K562 (cell line): ENCODE data around the gene GPX7.

ENCODE experiments used
- ATF7 ChIP-seq: fragments of 450-650 bp; IDR thresholded peaks from 2 replicates; pipeline ENCODE4 v1.7.1; 2014; ENCODE audit warnings: mild to moderate bottlenecking, moderate library complexity
- CTCF ChIP-seq, 3 experiments: IDR thresholded peaks in 2 of 3; conservative IDR thresholded peaks in 1 of 3; 2 replicates each; pipeline ENCODE4 v1.5.1; 2011 to 2012; ENCODE audit warnings: low read length in 3 of 3, mild to moderate bottlenecking in 3 of 3, control low read depth in 2 of 3, improper control_type of control experiment in 1 of 3, inconsistent platforms in 1 of 3, low read depth in 1 of 3, mixed read lengths in 1 of 3, moderate library complexity in 1 of 3; ENCODE audit not compliant: insufficient read depth in 2 of 3
- EZH2 ChIP-seq: IDR thresholded peaks from 2 replicates; pipeline ENCODE4 v1.6.1; 2012; ENCODE audit warnings: low read depth, mild to moderate bottlenecking, inconsistent platforms, low read length, borderline replicate concordance
- MLLT1 ChIP-seq, 2 experiments: fragments of 450-650 bp; IDR thresholded peaks; 2 replicates each; pipeline ENCODE4 v1.6.1; 2016
- NFRKB ChIP-seq: fragments of 450-650 bp; IDR thresholded peaks from 2 replicates; pipeline ENCODE4 v1.6.1; 2016; ENCODE audit warnings: low read depth
- PCBP1 ChIP-seq: fragments of 200-400 bp; formaldehyde crosslinking; IDR thresholded peaks from 2 replicates; pipeline ENCODE4 v1.6.1; 2018; ENCODE audit warnings: mild to moderate bottlenecking, low read depth, low read length; ENCODE audit not compliant: poor library complexity, severe bottlenecking
- SRSF1 ChIP-seq: fragments of 200-400 bp; formaldehyde crosslinking; IDR thresholded peaks from 2 replicates; pipeline ENCODE4 v1.6.1; 2017; ENCODE audit warnings: mild to moderate bottlenecking, low read depth, low read length, moderate library complexity
- XRCC5 ChIP-seq: fragments of 200-400 bp; formaldehyde crosslinking; IDR thresholded peaks from 2 replicates; pipeline ENCODE4 v1.6.1; 2017; ENCODE audit warnings: low read depth, mild to moderate bottlenecking, low read length
- TF ChIP-seq, protein P1 (sequence below), 2 experiments: fragments of 450-650 bp; IDR thresholded peaks; 2 replicates each; pipeline ENCODE4 v1.6.1; 2016; ENCODE audit warnings: mild to moderate bottlenecking in 2 of 2, borderline replicate concordance in 1 of 2, low read depth in 1 of 2, moderate library complexity in 1 of 2

- TF ChIP-seq SRSF1 (no peak), CTCF (IDR thresholded peaks at IDR 0.05 in 2 of 3, conservative IDR thresholded peaks at IDR 0.05 in 1 of 3; ENCODE audit: insufficient read depth in 2 of 3, low read depth in 1 of 3, low read length in 3 of 3) (no peak), ATF7 (no peak), EZH2 (no peak), MLLT1 (IDR thresholded peaks at IDR 0.05) (no peak), PCBP1 (no peak), XRCC5 (no peak), NFRKB (no peak)
- TF ChIP-seq, protein P1, sequence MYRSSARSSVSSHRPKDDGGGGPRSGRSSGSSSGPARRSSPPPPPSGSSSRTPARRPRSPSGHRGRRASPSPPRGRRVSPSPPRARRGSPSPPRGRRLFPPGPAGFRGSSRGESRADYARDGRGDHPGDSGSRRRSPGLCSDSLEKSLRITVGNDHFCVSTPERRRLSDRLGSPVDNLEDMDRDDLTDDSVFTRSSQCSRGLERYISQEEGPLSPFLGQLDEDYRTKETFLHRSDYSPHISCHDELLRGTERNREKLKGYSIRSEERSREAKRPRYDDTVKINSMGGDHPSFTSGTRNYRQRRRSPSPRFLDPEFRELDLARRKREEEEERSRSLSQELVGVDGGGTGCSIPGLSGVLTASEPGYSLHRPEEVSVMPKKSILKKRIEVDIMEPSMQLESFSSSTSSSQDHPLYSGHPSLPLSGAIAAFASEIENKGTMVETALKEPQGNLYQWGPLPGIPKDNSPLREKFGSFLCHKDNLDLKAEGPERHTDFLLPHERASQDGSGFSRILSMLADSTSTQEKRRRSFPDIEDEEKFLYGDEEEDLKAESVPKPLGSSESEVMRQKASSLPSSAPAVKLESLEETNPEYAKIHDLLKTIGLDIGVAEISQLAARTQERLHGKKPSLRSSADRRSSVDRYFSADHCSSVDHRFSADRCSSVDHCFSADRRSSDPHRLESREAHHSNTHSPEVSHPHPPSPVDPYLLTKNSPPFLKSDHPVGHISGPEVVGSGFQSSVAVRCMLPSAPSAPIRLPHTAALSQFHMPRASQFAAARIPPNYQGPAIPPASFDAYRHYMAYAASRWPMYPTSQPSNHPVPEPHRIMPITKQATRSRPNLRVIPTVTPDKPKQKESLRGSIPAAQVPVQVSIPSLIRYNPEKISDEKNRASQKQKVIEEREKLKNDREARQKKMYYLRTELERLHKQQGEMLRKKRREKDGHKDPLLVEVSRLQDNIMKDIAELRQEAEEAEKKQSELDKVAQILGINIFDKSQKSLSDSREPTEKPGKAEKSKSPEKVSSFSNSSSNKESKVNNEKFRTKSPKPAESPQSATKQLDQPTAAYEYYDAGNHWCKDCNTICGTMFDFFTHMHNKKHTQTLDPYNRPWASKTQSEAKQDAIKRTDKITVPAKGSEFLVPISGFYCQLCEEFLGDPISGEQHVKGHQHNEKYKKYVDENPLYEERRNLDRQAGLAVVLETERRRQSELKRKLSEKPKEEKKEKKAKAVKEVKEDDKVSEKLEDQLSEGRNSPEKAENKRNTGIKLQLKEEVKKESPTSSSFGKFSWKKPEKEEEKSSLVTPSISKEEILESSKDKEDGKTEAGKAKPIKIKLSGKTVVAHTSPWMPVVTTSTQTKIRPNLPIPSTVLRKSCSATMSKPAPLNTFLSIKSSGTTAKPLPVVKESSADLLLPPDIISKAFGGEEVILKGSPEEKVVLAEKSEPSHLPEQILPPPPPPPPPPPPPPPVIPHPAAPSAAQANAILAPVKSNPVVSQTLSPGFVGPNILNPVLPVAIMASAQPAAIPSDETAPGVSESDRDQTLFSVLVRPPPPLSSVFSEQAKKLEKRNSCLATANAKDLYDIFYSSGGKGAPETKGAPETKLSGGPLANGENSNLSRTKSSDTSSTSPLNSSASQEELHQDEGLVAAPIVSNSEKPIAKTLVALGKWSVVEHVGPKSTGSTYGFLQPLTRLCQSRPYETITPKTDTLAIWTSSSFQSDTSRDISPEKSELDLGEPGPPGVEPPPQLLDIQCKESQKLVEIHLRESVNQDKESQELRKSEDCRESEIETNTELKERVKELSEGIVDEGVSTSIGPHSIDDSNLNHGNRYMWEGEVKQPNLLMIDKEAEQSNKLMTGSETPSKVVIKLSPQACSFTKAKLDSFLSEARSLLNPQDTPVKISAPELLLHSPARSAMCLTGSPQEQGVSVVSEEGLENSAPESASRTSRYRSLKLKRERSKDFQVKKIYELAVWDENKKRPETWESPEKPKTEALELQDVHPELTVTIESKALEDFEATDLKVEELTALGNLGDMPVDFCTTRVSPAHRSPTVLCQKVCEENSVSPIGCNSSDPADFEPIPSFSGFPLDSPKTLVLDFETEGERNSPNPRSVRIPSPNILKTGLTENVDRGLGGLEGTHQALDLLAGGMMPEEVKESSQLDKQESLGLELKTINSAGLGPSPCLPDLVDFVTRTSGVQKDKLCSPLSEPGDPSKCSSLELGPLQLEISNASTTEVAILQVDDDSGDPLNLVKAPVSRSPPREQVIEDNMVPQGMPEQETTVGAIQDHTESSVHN (IDR thresholded peaks at IDR 0.05; ENCODE audit: borderline replicate concordance in 1 of 2, low read depth in 1 of 2), result no peak
These were observed 857 bp downstream of the GPX7 start for GRCh38 chr1:52602856-52603600.
